ENCODE data around the gene SLU7.

GRCh38 chr5:160399402-160400353 is 19.2 kb downstream of the SLU7 start, which contains the start of gene FAM200C:
- TF ChIP-seq, protein P1, sequence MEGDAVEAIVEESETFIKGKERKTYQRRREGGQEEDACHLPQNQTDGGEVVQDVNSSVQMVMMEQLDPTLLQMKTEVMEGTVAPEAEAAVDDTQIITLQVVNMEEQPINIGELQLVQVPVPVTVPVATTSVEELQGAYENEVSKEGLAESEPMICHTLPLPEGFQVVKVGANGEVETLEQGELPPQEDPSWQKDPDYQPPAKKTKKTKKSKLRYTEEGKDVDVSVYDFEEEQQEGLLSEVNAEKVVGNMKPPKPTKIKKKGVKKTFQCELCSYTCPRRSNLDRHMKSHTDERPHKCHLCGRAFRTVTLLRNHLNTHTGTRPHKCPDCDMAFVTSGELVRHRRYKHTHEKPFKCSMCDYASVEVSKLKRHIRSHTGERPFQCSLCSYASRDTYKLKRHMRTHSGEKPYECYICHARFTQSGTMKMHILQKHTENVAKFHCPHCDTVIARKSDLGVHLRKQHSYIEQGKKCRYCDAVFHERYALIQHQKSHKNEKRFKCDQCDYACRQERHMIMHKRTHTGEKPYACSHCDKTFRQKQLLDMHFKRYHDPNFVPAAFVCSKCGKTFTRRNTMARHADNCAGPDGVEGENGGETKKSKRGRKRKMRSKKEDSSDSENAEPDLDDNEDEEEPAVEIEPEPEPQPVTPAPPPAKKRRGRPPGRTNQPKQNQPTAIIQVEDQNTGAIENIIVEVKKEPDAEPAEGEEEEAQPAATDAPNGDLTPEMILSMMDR (conservative IDR thresholded peaks at IDR 0.05; ENCODE audit: low read length): no peak
- TF ChIP-seq EZH2phosphoT487 (IDR thresholded peaks at IDR 0.05; ENCODE audit: borderline replicate concordance, low read depth, low read length): no peak

All from OCI-LY7 (cell line).